Right renal pelvis (tissue), 4 donors: Measurements from ENCODE around the gene SSU72. TPM values are rescaled to one million over a fixed set of nuclear protein-coding genes. Genes with fewer than 3 reads are reported as not detected.
"Not testable (repeated sequence)": the region's sequence is repeated elsewhere in the genome, so short reads cannot be mapped to it uniquely, and the experiment has no call there.

Source experiments
- DNase-seq, 4 donors: peaks; one replicate each; pipeline ENCODE4 v3.0.0-alpha.2; 2013; ENCODE audit warnings: low read depth in 4 of 4, low spot score in 3 of 4, missing footprints in 1 of 4
- polyA plus RNA-seq, 4 donors: library from polyadenylated mRNA; unstranded; fragments of 120-200 nt; gene quantifications; one replicate each; pipeline ENCODE4 v1.2.1, GENCODE V29; 2013; ENCODE audit not compliant: insufficient read length in 4 of 4

SSU72 gene
- polyA plus RNA-seq, 4 donors: 86.8 to 95.0 (median 91.0) TPM

- no peak for DNase-seq
Observed at GRCh38 chr1:1597275-1597930, 22.7 kb upstream of the SSU72 start.

GRCh38 chr1:1596493-1597274 is 22.0 kb upstream of the SSU72 start:
- no peak for DNase-seq

- not testable (repeated sequence) for DNase-seq
Observed at GRCh38 chr1:1595341-1595740, 20.7 kb upstream of the SSU72 start.

- no peak for DNase-seq
Observed at GRCh38 chr1:1594602-1595260, 20.1 kb upstream of the SSU72 start.

- DNase-seq: no peak
Observed at GRCh38 chr1:1593834-1594601, 19.4 kb upstream of the SSU72 start.

GRCh38 chr1:1591452-1591851 is 16.8 kb upstream of the SSU72 start:
- DNase-seq: no peak

GRCh38 chr1:1583347-1584010 is 8.8 kb upstream of the SSU72 start:
- no peak for DNase-seq

GRCh38 chr1:1582585-1583346 is 8.1 kb upstream of the SSU72 start:
- DNase-seq: no peak

- no peak for DNase-seq
Observed at GRCh38 chr1:1578371-1578940, 3.8 kb upstream of the SSU72 start.

GRCh38 chr1:1577367-1578011 is 2.8 kb upstream of the SSU72 start:
- DNase-seq: no peak

- peak in 2 of 4 donors; percentile 58 to 62 for DNase-seq
Observed at GRCh38 chr1:1573843-1574720, 581 bp downstream of the SSU72 start.

- DNase-seq: no peak
Observed at GRCh38 chr1:1569341-1569740, 5.3 kb downstream of the SSU72 start.

- DNase-seq: no peak
Observed at GRCh38 chr1:1567891-1568291, 6.8 kb downstream of the SSU72 start.

GRCh38 chr1:1567152-1567875 is 7.3 kb downstream of the SSU72 start:
- DNase-seq: no peak

GRCh38 chr1:1565340-1565739 is 9.3 kb downstream of the SSU72 start:
- no peak for DNase-seq

GRCh38 chr1:1564268-1564667 is 10.4 kb downstream of the SSU72 start:
- no peak for DNase-seq

- no peak for DNase-seq
Observed at GRCh38 chr1:1563688-1564087, 11.0 kb downstream of the SSU72 start.
